Large intestine (tissue), 3 donors: ENCODE data around the gene FASTK. TPM values are rescaled to one million over a fixed set of nuclear protein-coding genes. Genes with fewer than 3 reads are reported as not detected.

ENCODE experiments used
- DNase-seq, 2 donors: peaks; one replicate each; pipeline versions ENCODE4 v3.0.0 to v3.0.0-alpha.2; 2013
- H3K27ac ChIP-seq: one replicate; pipeline ENCODE4 v1.5.1; 2013; ENCODE audit warnings: low read length
- H3K27me3 ChIP-seq: 2 replicates; pipeline ENCODE4 v1.6.1; 2013; ENCODE audit warnings: low read length; ENCODE audit not compliant: control insufficient read depth, insufficient read depth
- H3K36me3 ChIP-seq: 2 replicates; pipeline ENCODE4 v1.6.1; 2013; ENCODE audit warnings: low read length; ENCODE audit not compliant: control insufficient read depth, insufficient read depth
- H3K4me1 ChIP-seq: one replicate; pipeline ENCODE4 v1.6.1; 2013; ENCODE audit warnings: low read length; ENCODE audit not compliant: control insufficient read depth, insufficient read depth
- H3K4me3 ChIP-seq: one replicate; pipeline ENCODE4 v1.5.1; 2013; ENCODE audit warnings: low read length
- H3K9me3 ChIP-seq: one replicate; pipeline ENCODE4 v1.6.1; 2013; ENCODE audit warnings: mild to moderate bottlenecking, low read depth, low read length, moderate library complexity; ENCODE audit not compliant: control insufficient read depth
- WGBS: methylation state at CpG from one replicate; pipeline ENCODE4 v1.1.5; 2013; ENCODE audit warnings: low lambda C conversion rate; ENCODE audit not compliant: insufficient coverage; 5-methylcytosine and 5-hydroxymethylcytosine counted together
- polyA plus RNA-seq: library from polyadenylated mRNA; unstranded; fragments of 120-200 nt; gene quantifications from one replicate; pipeline ENCODE4 v1.2.1, GENCODE V29; 2013

Gene FASTK
- polyA plus RNA-seq, 1 donor, result 90.4 TPM

DNA sequence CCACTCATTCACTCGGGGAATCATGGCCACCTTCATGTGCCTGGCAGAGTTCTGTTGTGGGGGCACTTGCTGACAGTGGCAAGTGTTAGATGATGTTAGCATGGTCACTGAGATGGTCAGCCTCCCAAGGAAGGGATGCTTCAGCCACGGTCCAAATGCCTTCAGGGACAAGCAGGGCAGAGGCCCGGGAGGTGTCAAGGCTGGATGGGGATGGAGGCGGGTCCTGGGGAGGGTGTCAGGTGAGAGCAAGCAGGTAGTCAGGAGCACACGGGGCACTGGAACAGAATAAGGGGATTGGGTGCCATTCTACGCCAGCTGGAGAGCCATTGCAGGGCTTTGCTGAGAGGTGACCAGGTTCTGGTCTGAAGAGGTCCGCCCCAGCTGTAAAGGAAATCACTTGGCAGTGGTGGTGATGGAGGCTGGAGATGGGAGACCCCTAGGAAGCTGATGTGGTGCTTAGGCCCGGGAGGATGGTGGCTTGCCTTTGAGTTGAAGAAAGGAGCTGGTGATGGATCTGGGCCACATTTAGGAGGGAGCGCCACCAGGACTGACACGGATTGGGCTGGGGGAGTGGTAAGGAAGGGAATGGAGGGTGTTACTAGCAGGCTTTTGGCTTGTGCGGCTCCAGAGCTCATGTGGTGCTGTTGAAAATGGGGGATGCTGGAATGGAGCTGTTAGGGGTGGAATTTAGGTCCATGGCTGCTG is 29.8 kb upstream of the FASTK start:
- Histone ChIP-seq H3K27ac (no peak overlapping the region), H3K4me3 (no peak overlapping the region), H3K4me1 (peaks cover 3% of the 10 kb centered on the region), H3K9me3 (no peaks in the 10 kb centered on the region), H3K27me3 (peaks cover 4% of the 10 kb centered on the region), H3K36me3 (peaks cover 4% of the 10 kb centered on the region)
- DNase-seq, result no peak
- 83% methylated on average over 2 of the region's 11 CpGs for WGBS

GRCh38 chr7:151109094-151110048 is 28.8 kb upstream of the FASTK start:
- peaks cover 4% of the 10 kb centered on the region for H3K27me3 ChIP-seq
- no peak overlapping the region for H3K27ac ChIP-seq
- no peaks in the 10 kb centered on the region for H3K9me3 ChIP-seq
- H3K36me3 ChIP-seq, result peaks cover 11% of the 10 kb centered on the region
- DNase-seq, result no peak
- no peak overlapping the region for H3K4me3 ChIP-seq
- 72% methylated on average over 2 of the region's 15 CpGs for WGBS
- peaks cover 3% of the 10 kb centered on the region for H3K4me1 ChIP-seq

DNA sequence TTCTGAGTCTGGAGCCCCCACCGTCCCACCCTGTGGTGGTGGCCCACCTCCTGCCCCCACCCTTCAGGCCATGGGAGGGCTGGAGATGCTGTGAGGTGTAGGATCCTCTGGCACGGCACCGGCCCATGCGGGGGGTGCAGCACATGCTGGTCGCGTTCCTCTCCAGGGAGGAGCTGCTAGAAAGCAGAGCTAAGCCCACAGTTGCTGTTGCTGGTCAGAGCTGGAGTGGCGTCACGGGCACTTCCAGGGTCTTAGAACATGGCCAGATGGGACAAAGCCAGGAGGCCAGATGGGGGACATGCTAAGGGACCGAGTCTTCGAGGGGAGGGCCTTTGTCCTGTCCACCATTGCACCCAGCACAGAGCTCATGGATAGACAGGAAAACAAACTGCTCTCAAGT is 27.3 kb upstream of the FASTK start:
- DNase-seq, result no peak
- Histone ChIP-seq H3K9me3 (no peaks in the 10 kb centered on the region), H3K4me3 (no peak overlapping the region), H3K27ac (no peak overlapping the region), H3K4me1 (no peaks in the 10 kb centered on the region), H3K27me3 (no peaks in the 10 kb centered on the region), H3K36me3 (peaks cover 12% of the 10 kb centered on the region)
- no CpG with 5 or more reads among the region's 10 CpGs for WGBS

DNA sequence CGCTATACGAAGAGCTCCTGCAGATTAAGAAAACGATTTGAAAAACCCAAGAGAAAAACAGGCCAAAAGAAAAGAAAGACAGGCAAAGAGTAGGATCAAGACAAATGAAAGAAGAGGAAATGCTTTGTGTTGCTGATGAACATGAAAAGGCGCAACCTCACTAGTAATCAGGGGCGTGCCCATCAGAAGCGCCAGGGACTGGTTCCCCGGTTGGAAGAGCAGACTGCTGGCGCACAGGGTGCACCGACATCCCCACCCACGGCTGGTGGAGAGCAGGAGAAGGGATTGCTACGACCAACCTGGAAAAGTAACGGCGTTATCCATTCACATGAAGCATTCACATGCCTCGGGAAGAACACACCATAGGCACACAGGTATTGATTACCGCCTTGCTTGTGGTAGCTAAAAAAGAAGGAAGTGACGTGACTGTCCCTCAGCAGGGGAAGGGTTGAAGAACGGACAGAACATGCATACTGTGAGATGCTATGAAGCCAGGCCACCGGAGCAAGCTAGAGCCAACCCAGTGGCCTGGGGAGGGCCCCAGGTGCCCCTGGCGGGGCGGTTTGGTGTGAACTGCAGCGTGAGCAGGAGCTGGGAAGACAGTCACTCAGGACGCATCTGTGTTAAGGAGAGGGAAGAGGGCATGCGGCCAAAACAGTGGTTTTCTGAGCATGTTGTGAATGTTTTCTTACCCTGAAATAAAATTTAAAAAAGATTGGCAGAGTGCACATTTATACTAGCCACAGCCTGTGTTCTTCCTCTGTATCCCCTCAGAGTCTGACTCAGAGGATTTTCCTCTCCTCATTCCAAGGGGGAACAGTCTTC is 24.0 kb upstream of the FASTK start:
- Histone ChIP-seq H3K9me3 (no peaks in the 10 kb centered on the region), H3K36me3 (peaks cover 14% of the 10 kb centered on the region), H3K4me3 (no peak overlapping the region), H3K27me3 (no peaks in the 10 kb centered on the region), H3K4me1 (no peaks in the 10 kb centered on the region), H3K27ac (no peak overlapping the region)
- 81% methylated on average over 5 of the region's 23 CpGs for WGBS
- no peak for DNase-seq

- H3K4me1 ChIP-seq, result no peaks in the 10 kb centered on the region
- H3K4me3 ChIP-seq, result no peak overlapping the region
- H3K36me3 ChIP-seq, result peaks cover 14% of the 10 kb centered on the region
- no peak for DNase-seq
- H3K27ac ChIP-seq, result no peak overlapping the region
- no peaks in the 10 kb centered on the region for H3K27me3 ChIP-seq
- no peaks in the 10 kb centered on the region for H3K9me3 ChIP-seq
- WGBS, result no CpG with 5 or more reads among the region's 12 CpGs
These were observed 23.4 kb upstream of the FASTK start for GRCh38 chr7:151103973-151104372.

- Histone ChIP-seq H3K27ac (no peak overlapping the region), H3K9me3 (no peaks in the 10 kb centered on the region), H3K36me3 (peaks cover 14% of the 10 kb centered on the region), H3K4me3 (no peak overlapping the region), H3K4me1 (no peaks in the 10 kb centered on the region), H3K27me3 (no peaks in the 10 kb centered on the region)
- no peak for DNase-seq
- 60% methylated on average over 1 of the region's 3 CpGs for WGBS
These were observed 22.4 kb upstream of the FASTK start for GRCh38 chr7:151102991-151103390.

DNA sequence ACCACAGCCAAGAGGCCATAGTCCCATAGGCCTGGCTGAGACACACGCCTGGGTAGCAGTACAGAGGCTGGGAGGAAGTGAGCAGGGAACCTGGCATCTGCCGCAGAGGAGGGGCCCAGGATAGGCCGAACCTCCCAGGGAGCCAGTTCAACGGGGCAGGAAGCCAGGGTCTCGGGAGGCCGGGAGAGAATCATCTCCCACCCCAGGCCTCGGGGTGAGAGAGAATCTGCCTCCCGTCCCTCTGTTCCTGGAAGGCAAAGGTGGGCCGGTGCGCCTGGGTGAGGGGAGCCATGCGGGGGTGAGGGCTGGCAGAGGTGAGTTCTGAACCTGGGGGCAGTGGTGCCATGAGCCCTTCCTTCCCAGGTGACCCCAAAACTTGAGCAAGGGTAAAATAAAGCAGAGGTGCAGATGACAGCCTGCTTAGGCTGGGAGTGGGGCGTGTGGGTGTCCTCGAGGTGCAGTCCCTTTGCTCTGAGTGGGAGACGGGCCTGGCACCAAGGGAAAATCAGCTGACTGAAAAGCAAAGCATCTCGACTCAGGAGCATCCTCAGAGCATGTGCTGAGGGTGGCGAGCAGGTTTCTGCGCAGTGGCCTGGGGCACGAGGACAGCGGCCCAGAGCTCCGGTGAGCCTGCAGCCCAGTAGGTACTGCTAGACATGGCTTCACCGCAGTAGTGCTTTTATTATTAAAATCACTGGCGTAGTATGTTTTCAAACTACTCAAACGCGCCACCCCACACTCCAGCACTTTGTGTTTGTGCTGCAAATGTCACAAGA is 21.2 kb upstream of the FASTK start:
- WGBS, result 100% methylated on average over 2 of the region's 24 CpGs
- no peak for DNase-seq
- H3K4me1 ChIP-seq, result no peaks in the 10 kb centered on the region
- no peaks in the 10 kb centered on the region for H3K9me3 ChIP-seq
- H3K4me3 ChIP-seq, result no peak overlapping the region
- H3K27ac ChIP-seq, result no peak overlapping the region
- H3K27me3 ChIP-seq, result no peaks in the 10 kb centered on the region
- H3K36me3 ChIP-seq, result peaks cover 14% of the 10 kb centered on the region

- Histone ChIP-seq H3K27ac (no peak overlapping the region), H3K4me3 (no peak overlapping the region), H3K36me3 (peaks cover 12% of the 10 kb centered on the region), H3K27me3 (no peaks in the 10 kb centered on the region), H3K9me3 (no peaks in the 10 kb centered on the region), H3K4me1 (no peaks in the 10 kb centered on the region)
- no peak for DNase-seq
- no CpG with 5 or more reads among the region's 10 CpGs for WGBS
These were observed 20.3 kb upstream of the FASTK start for GRCh38 chr7:151100921-151101320.

GRCh38 chr7:151099486-151100211 is 19.0 kb upstream of the FASTK start:
- no peaks in the 10 kb centered on the region for H3K9me3 ChIP-seq
- DNase-seq, result no peak
- H3K27ac ChIP-seq, result no peak overlapping the region
- no peaks in the 10 kb centered on the region for H3K4me1 ChIP-seq
- H3K27me3 ChIP-seq, result no peaks in the 10 kb centered on the region
- H3K36me3 ChIP-seq, result peaks cover 10% of the 10 kb centered on the region
- no CpG with 5 or more reads among the region's 20 CpGs for WGBS
- H3K4me3 ChIP-seq, result no peak overlapping the region
